ENCODE measurements around the gene LHX5. TPM values are rescaled to one million over a fixed set of nuclear protein-coding genes. Genes with fewer than 3 reads are reported as not detected.

LHX5 gene
- total RNA-seq, 1 donor from 2014 or later = 1.5 TPM

DNA sequence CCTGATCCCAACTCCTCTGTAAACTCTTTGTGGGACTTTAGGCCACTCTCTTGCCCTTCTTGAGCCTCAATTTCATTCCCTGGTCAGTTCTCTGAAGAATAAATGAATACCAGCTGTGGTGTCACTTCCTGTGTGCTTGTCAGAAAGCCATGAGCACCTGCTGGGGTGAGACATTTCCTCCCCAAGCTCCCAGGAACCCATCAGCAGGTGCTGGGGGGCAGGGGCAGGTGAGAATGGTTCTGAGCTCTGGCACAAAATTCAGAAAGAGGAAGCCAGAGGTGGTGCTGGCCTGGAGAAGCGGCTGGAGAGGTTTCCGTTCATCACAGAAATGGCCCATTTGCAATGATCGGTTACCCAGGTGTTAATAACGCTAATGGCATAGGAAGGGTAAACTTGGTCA is 14.9 kb downstream of the LHX5 start:
- Mint-ChIP-seq H3K4me3 (no peak overlapping the region), H3K27me3 (ENCODE audit: low read depth) (peaks cover 89% of the 10 kb centered on the region), H3K36me3 (ENCODE audit: low read depth) (no peaks in the 10 kb centered on the region), H3K27ac (ENCODE audit: unreplicated experiment) (no peak overlapping the region), H3K9me3 (no peaks in the 10 kb centered on the region), H3K4me1 (no peaks in the 10 kb centered on the region)
- DNase-seq (ENCODE audit: low read depth, low spot score) = no peak
- TF ChIP-seq, protein P1, sequence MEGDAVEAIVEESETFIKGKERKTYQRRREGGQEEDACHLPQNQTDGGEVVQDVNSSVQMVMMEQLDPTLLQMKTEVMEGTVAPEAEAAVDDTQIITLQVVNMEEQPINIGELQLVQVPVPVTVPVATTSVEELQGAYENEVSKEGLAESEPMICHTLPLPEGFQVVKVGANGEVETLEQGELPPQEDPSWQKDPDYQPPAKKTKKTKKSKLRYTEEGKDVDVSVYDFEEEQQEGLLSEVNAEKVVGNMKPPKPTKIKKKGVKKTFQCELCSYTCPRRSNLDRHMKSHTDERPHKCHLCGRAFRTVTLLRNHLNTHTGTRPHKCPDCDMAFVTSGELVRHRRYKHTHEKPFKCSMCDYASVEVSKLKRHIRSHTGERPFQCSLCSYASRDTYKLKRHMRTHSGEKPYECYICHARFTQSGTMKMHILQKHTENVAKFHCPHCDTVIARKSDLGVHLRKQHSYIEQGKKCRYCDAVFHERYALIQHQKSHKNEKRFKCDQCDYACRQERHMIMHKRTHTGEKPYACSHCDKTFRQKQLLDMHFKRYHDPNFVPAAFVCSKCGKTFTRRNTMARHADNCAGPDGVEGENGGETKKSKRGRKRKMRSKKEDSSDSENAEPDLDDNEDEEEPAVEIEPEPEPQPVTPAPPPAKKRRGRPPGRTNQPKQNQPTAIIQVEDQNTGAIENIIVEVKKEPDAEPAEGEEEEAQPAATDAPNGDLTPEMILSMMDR (conservative IDR thresholded peaks at IDR 0.05) = no peak

DNA sequence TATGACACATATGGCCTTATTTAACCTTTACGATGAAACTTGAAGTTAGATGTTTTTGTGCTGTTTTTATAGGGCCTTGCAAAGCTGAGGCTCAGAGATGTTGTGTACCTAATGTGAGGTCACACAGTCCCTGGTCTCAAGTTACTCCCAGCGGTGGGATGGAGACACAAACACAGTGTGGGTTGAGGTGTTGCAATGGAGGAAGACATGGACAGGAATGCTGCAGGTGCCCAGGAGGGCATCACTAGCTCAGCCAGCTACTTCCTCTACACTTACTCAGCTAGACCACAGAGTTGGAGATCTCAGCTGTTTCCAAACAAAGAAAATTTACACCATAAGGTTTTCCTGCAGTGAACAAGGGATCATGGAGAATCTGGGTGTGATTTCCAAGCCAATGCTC is 15.5 kb downstream of the LHX5 start:
- TF ChIP-seq, protein P1 (conservative IDR thresholded peaks at IDR 0.05) = no peak
- peaks cover 84% of the 10 kb centered on the region for H3K27me3 Mint-ChIP-seq (ENCODE audit: low read depth)

DNA sequence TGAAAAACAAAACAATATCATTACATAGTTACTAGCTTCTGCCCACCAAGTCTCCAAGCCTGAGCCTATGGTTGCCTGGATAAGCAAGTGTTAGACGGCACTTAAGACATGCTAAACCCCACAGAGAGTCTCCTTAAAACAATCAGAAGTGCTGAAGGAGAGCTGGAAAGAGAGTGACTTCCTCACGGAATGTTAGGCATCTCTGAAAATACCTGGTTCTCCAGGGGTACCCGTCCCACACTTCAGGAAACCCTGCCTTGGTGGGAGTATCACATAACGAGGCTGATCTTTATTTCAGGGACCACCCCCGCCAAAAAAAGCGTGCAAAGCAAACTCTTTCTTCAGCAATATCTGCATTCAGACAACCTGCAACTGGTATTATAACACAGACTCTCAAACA is 18.3 kb downstream of the LHX5 start:
- TF ChIP-seq, protein P1 (conservative IDR thresholded peaks at IDR 0.05) = no peak
- no peaks in the 10 kb centered on the region for H3K4me1 Mint-ChIP-seq
- no peak overlapping the region for H3K27ac Mint-ChIP-seq (ENCODE audit: unreplicated experiment)
- no peaks in the 10 kb centered on the region for H3K36me3 Mint-ChIP-seq (ENCODE audit: low read depth)
- no peaks in the 10 kb centered on the region for H3K9me3 Mint-ChIP-seq
- DNase-seq (ENCODE audit: low read depth, low spot score) = no peak
- H3K27me3 Mint-ChIP-seq (ENCODE audit: low read depth) = peaks cover 68% of the 10 kb centered on the region
- no peak overlapping the region for H3K4me3 Mint-ChIP-seq

More for the DNA sequence above, 15.5 kb downstream of the LHX5 start:
- DNase-seq (ENCODE audit: low read depth, low spot score) = no peak
- no peaks in the 10 kb centered on the region for H3K4me1 Mint-ChIP-seq
- H3K4me3 Mint-ChIP-seq = no peak overlapping the region
- no peak overlapping the region for H3K27ac Mint-ChIP-seq (ENCODE audit: unreplicated experiment)
- no peaks in the 10 kb centered on the region for H3K9me3 Mint-ChIP-seq
- H3K36me3 Mint-ChIP-seq (ENCODE audit: low read depth) = no peaks in the 10 kb centered on the region

DNA sequence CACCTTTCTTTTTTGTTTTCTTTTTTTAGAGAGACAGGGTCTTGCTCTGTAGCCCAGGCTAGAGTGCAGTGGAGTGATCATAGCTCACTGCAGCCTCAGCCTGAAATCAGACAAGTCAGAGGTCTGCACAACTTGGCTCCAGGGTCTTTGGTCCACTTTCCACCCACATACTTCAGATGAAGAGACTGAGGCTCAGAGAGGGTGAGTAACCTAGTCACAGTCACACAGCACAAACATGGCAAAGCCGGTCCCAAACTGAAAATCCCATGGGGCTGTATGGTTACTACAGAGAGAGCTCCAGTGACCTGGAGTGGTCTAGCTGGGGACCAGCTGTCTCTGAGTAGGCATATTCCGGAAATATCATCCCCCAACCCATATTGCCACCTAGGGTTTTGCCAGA is 19.2 kb downstream of the LHX5 start:
- no peaks in the 10 kb centered on the region for H3K36me3 Mint-ChIP-seq (ENCODE audit: low read depth)
- no peak overlapping the region for H3K27ac Mint-ChIP-seq (ENCODE audit: unreplicated experiment)
- H3K4me1 Mint-ChIP-seq = no peaks in the 10 kb centered on the region
- DNase-seq (ENCODE audit: low read depth, low spot score) = no peak
- TF ChIP-seq, protein P1 (conservative IDR thresholded peaks at IDR 0.05) = no peak
- H3K4me3 Mint-ChIP-seq = no peak overlapping the region
- peaks cover 66% of the 10 kb centered on the region for H3K27me3 Mint-ChIP-seq (ENCODE audit: low read depth)
- H3K9me3 Mint-ChIP-seq = no peaks in the 10 kb centered on the region

DNA sequence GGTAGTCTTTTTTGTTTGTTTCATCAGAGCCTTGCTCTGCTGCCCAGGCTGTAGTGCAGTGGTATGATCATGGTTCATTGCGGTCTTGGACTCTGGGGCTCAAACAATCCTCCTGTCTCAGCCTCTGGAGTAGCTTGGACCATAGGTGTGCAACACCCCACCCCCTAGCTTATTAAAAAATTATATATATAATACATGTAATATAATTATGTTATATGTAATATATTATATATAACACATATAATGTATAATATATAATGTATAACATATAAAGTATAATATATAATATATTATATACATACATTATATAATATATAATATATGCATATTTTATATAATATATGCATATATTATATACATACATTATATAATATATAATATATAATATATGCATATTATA is 21.8 kb downstream of the LHX5 start:
- DNase-seq (ENCODE audit: low read depth, low spot score) = no peak
- TF ChIP-seq, protein P1 (conservative IDR thresholded peaks at IDR 0.05) = no peak
- H3K4me1 Mint-ChIP-seq = no peaks in the 10 kb centered on the region
- peaks cover 69% of the 10 kb centered on the region for H3K27me3 Mint-ChIP-seq (ENCODE audit: low read depth)
- no peaks in the 10 kb centered on the region for H3K9me3 Mint-ChIP-seq
- no peaks in the 10 kb centered on the region for H3K36me3 Mint-ChIP-seq (ENCODE audit: low read depth)
- H3K27ac Mint-ChIP-seq (ENCODE audit: unreplicated experiment) = no peak overlapping the region
- H3K4me3 Mint-ChIP-seq = no peak overlapping the region

DNA sequence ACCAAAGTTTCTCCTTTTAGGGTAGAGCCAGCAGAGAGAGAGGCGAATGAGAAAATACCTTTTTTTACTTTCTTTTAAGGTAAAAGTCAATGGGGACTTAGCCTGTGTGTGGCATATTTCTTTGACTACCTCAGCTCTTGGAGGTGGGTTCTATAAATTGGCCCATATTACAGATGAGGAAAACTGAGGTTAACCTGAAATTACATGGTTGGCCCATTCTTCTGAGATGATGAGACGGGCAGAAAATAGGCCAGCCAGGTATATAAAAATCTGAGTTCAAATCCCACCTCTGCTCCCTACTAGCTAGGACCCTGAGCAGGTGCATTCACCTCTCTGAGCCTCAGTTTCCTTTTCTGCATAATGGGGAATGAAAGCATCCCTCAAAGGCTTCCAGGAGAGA is 22.4 kb downstream of the LHX5 start:
- no peak overlapping the region for H3K27ac Mint-ChIP-seq (ENCODE audit: unreplicated experiment)
- H3K36me3 Mint-ChIP-seq (ENCODE audit: low read depth) = no peaks in the 10 kb centered on the region
- H3K4me1 Mint-ChIP-seq = no peaks in the 10 kb centered on the region
- H3K9me3 Mint-ChIP-seq = no peaks in the 10 kb centered on the region
- TF ChIP-seq, protein P1 (conservative IDR thresholded peaks at IDR 0.05) = no peak
- DNase-seq (ENCODE audit: low read depth, low spot score) = no peak
- H3K4me3 Mint-ChIP-seq = no peak overlapping the region
- peaks cover 70% of the 10 kb centered on the region for H3K27me3 Mint-ChIP-seq (ENCODE audit: low read depth)

Data from neural crest cell (in vitro differentiated cells).